NCI-H2171 (cell line): ENCODE results near the gene SLC39A5.
"Not testable (repeated sequence)": the region's sequence is repeated elsewhere in the genome, so short reads cannot be mapped to it uniquely, and the experiment has no call there.

ENCODE experiments used
- DNase-seq: peaks from one replicate; lab custom pipeline; 2025; lab: John Stamatoyannopoulos, UW

The SLC39A5 gene, protein sequence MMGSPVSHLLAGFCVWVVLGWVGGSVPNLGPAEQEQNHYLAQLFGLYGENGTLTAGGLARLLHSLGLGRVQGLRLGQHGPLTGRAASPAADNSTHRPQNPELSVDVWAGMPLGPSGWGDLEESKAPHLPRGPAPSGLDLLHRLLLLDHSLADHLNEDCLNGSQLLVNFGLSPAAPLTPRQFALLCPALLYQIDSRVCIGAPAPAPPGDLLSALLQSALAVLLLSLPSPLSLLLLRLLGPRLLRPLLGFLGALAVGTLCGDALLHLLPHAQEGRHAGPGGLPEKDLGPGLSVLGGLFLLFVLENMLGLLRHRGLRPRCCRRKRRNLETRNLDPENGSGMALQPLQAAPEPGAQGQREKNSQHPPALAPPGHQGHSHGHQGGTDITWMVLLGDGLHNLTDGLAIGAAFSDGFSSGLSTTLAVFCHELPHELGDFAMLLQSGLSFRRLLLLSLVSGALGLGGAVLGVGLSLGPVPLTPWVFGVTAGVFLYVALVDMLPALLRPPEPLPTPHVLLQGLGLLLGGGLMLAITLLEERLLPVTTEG

GRCh38 chr12:56229916-56230431, at the start of gene SLC39A5:
SLC39A5 (plus strand) TSS chr12:56230051; CDS start chr12:56231275, 1,224 bp downstream.
- no peak for DNase-seq

GRCh38 chr12:56186957-56187356, 42.9 kb upstream of the SLC39A5 start:
- no peak for DNase-seq

DNA sequence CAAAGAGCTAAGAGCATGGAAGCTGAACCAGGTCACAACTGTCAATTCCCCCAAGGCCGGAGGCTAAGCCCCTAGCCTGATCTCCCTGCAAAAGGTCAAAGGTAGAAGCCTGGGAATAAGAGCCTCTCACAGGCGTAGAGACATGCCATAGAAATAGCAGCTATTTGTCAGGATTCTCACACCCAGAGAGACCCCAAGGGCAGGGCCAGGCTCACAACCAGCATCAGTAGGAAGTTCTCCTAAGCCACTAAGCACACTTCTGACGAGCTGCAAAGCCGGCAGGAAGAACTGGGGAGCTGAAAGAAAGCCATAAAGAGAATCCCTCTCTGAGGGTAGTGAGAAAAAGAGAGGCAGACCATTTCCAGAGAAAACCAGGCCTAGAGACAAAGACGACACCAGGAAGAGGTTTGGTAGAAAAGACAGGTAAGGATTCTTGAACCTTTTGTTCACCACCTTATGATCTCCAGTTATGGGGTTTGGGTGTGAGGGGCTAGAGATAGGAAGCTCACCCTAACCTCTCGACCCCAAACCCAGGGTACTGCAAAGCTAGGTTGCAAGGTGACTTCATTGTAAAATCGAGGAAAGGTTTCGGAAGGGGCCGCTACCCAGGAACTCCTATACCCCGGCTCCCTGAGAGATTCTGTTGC, 41.6 kb upstream of the SLC39A5 start:
- DNase-seq: no peak

DNA sequence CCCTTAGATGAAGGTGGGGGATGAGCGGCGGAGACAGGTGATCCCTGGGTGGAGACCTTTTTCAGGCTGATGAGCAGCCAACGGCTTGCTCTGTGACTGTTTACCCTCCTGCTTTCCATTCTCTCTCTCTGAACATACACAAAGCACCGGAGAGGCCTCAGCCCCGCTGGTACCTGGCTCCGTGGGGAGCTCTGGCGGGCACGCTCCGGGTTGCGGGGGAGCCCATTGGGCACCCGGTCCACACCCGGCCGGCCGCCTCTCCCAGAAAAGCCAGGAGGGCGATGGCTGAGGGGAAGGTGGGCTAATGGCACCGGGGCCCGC, 41.1 kb upstream of the SLC39A5 start:
- peak; percentile 37 for DNase-seq

GRCh38 chr12:56189099-56189917, 40.5 kb upstream of the SLC39A5 start, which contains the start of gene SMARCC2:
SMARCC2 (minus strand) TSS chr12:56189483; CDS start chr12:56189461, 22 bp downstream.
- peak; percentile 83 for DNase-seq

GRCh38 chr12:56189918-56190694, 39.7 kb upstream of the SLC39A5 start:
- DNase-seq: peak; percentile 80

- DNase-seq: no peak
These were observed 39.1 kb upstream of the SLC39A5 start for GRCh38 chr12:56190695-56191155.

DNA sequence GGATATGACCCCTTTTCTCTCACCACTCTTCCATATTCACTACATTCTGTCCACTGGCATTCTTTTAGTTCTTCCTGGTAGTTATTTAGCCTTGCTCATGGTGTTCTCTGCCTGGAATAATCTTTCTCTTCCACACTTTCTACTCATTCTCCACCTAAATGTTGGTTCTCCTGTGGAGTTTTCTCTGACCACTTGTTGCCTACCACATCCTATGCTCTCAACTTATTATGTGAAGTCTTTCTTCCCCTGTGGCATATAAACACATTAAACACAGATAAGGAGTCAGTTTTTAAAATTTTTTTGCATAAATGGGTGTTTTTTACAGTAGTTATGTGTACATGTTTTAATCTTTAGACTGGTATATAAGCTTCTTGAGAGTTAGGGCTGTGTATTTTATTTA, 37.3 kb upstream of the SLC39A5 start:
- no peak for DNase-seq

DNA sequence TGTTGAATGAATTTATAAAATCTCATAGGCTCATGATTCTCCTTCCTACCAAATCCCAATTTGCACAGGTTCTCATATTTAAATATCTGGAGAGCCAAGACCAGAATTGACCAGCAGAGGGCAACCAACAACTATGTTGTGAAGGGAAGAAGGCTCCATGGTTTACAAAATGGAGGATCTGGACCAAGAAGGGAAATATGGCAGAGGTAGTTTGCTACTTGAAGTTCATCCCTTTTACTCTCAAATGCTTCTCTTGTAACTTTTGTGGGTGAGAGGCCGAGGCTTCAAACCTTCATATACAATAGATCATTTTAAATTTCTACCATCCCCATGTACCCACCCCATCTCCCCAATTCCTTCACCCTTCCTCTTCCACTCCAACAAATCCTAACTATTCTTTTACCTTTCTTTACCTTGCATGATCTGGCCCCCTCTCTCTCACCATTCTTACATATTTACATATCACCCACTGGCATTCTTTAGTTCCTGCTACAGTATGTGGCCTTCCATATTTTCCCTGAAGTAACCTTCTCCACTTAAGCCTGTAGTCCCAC, 36.7 kb upstream of the SLC39A5 start:
- peak; percentile 81 for DNase-seq

- DNase-seq: not testable (repeated sequence)
These were observed 32.9 kb upstream of the SLC39A5 start for GRCh38 chr12:56196818-56197550.

DNA sequence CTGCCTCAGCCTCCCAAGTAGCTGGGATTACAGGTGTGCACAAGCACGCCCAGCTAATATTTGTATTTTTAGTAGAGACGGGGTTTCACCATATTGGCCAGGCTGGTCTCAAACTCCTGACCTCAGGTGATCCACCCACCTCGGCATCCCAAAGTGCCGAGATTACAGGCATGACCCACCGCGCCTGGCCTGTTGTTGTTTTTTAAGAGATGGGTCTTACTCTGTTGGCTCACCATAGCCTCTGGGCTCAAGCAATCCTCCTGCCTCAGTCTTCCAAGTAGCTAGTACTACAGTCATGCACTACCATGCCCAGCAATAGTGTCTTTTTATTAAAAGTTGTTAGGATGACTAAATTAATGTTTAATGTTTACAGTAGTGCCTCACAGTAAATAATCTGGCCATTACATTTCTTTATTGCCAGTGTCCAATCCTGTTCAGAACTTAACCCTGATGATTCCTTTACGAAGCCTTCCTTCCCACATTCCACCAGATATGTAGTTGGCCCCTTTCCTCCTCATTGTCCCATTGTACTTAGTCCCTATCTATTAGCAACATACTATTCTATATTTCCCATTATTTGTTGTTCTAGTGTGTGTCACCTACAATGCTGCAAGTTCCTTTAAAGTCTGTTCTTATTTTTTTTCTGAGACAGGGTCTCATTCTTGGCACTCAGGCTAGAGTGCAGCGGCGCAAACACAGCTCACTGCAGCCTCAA, 31.8 kb upstream of the SLC39A5 start:
- DNase-seq: no peak

- DNase-seq: no peak
These were observed 31.0 kb upstream of the SLC39A5 start for GRCh38 chr12:56198836-56199235.

DNA sequence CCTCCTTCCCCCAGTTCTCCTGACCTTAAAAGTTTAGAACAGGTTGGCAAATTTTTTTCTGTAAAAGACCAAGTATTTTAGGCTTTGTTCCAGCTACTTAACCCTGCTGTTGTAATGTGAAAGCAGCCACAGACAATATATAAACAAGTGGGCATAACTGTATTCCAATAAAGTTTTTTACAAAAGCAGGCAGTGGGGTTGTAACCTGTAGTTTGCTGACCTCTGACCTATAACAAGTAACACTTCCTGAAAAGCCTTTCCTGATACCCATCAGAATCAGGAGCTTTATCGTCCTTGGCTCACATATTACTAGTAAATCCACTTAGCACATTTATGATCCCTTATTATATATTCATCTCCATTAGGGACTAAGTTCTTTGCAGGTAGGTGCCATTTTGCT, 27.5 kb upstream of the SLC39A5 start:
- no peak for DNase-seq

GRCh38 chr12:56202838-56203237, 27.0 kb upstream of the SLC39A5 start:
- no peak for DNase-seq

GRCh38 chr12:56204275-56204674, 25.6 kb upstream of the SLC39A5 start:
- DNase-seq: no peak

- no peak for DNase-seq
These were observed 24.4 kb upstream of the SLC39A5 start for GRCh38 chr12:56205445-56205844.

DNA sequence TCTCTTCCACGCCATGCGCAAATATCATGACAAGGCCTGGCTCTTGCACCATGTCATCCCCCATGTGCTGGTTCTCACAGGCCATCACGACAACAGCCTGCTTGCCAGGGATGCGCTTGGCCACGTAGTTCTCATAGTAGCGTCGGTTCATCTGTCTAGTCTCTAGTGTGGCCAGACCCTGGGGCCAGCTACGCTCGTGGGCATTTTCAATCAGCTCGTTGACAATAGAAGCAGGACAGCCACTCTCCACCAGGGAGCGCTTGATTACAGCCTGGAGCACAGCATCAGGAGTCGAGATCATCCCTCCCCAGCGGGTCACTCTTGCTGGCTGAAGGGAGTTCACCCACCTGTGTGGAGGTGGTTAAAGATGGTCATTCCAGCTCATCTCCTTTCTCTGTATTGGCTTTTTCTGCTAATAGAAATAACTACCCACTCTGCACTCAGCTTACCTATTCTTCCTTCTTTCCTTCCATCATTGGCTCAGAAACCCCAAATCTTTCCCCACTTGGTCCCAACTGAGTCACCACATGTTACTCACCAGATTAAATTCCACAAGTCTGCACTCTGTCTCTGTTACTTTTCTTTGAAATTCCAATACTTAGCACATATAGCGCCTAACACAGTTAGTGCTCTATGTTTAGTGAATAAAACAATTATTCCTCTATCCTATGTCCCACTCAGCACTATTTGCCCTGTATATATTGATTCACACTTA, 23.2 kb upstream of the SLC39A5 start:
- no peak for DNase-seq

DNA sequence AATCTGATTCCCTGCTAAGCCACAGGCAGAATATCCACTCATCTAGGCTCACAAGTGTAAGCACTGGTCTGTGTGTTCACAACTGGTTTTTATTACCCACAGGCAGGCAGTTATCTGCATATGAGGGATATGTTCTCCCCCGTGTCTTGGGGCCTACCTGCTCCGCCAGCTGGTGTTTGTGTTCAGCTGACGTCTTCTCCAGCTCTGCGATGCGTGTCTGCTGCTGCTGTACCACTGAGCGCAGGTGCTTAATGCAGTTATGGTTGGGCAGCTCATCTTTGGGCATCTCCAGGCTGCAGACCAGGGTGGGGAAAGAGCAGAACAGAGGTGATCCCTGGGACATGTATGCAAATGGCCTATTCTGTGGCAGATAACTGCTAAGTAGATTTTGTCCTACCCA, 21.8 kb upstream of the SLC39A5 start:
- DNase-seq: peak; percentile 25

GRCh38 chr12:56212361-56212760, 17.5 kb upstream of the SLC39A5 start:
- no peak for DNase-seq
